Stimulated activated CD8-positive, alpha-beta memory T cell treated with anti-CD3 and anti-CD28 coated beads, Interleukin-4, amount 100 ng/mL, for 24 hours (primary cell): ENCODE measurements around the gene MYL12B.

Experiments used
- DNase-seq: peaks from one replicate; pipeline ENCODE4 v3.0.0-alpha.2; 2020; ENCODE audit warnings: low read depth

The MYL12B gene

GRCh38 chr18:3235846-3236245 is 26.1 kb upstream of the MYL12B start:
- no peak for DNase-seq

GRCh38 chr18:3236470-3236869 is 25.5 kb upstream of the MYL12B start:
- no peak for DNase-seq

DNA sequence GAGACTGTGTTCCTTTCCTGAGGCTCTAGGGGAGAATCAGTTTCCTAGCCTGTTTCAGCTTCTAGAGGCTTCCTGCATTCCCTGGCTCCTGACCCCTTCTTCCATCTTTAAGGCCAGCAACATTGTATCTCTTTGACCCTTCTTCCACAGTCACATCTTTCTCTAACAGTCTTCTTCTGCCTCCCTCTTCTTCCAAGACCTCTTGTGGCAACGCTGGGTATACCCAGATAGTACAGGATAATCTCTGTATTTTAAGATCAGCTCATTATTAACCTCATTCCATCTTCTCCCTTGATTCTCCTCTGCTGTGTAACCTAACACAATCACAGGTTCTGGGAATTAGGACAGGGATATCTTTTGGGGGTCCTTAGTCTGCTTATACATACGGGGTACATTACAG is 23.2 kb upstream of the MYL12B start:
- DNase-seq: no peak

- no peak for DNase-seq
Measured at GRCh38 chr18:3245185-3245564, 16.8 kb upstream of the MYL12B start.

GRCh38 chr18:3245853-3246634 is 15.9 kb upstream of the MYL12B start:
- peak; percentile 70 for DNase-seq

DNA sequence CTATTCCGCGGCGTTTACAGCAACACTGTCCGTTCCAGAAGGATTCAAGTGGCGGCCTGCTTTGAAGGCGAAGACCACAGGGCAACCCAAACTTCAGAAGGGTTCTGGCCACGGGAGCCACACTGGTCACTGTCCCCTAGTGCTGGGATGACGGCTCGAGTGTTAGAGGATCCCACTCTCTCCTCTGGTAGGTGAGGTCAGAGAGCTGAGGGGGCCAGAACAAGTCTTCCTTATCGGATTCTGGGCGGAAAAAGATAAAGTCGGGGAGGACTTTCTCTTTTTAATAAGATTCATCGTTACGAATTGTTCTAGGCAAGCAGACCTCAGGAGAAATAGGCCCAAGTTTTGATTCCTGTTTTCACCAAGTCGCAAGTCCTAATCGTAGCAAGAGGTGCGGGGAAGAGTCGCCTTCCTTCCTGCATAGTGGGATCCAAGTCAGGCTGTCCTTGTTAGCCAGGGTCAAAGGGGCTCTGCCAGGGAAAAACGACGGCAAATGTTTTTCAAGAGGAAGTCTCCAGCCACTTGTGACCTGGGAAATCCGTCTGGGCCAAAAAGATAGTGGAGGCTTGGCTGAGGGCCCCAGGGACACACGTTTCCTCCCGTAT is 15.2 kb upstream of the MYL12B start:
- DNase-seq: no peak

DNA sequence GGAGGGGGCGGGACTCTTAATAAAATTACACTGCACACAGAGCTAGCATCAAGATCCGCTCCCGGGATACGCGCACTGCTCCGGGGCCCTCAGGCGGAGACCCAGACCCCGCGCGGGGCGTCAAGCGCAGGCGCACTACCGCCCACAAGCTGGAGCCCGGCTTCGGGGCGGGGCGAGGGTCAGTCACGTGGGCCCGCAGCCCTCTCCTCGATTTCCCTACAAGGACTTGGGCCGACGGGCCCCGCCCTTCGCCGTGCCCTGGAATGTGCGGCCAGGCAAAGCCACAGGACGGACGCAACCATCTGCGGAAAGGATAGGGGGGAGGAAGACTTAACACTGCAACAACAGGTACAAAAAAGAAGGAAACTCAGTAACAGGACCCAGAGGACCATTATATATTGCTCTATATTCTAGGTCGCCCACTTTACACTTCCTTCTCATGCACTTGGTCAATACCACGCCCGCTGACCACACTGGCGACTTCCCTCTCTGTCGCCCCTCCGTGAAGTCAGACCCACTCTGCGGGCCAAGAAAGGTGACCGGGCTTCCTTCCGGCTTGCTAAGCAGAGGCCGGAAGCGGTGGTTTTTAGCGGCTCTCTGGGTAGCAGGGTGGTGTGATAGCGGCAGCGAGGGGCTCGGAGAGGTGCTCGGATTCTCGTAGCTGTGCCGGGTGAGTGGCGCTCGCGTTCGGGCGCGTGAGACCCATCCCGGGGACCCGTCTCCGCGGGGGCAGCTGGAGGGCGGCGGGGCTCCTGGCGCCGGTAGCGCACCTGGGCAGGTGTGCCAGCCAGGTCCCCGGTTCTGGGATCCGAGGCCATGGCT is 14.5 kb upstream of the MYL12B start, which contains the start of gene MYL12A:
Gene MYL12A (plus strand): TSS at position 562 of the 822 bp plus-strand sequence. CDS start 5,447 bp downstream, outside the sequence.
- DNase-seq: peak; percentile 94

- DNase-seq: no peak
Measured at GRCh38 chr18:3248062-3248657, 13.8 kb upstream of the MYL12B start.

DNA sequence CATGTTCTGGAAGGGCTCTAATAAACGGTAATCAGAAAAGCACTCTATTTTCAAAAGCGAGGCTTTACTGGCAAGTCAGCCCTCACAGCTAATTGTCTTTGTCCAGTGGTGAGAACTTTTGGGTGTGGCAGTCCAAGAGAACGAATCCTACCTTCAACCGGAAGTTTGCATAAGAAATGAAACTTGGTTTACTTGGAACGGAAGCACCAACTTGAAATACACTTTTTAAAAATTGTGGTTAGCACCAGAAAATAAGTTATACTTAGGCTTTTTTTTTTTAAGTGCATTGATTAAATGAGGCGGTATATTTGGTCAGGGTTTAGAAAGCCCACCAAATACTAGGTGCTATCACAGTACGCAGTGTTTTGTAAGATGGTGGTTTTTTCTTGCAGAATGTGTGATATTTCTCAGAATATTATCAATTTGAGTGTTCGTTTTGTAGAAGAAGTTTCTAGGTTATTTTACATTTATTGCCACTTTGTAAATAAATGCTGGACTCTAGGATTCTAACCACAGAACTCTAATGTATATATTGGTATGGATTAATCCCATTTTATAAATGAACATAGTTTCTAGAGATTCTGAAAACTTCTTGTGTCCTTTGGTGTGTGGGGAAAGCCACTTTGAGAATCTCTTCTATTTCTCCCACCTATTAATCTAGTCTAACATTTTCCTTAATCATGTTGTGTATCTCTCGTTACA is 13.1 kb upstream of the MYL12B start:
- no peak for DNase-seq

DNA sequence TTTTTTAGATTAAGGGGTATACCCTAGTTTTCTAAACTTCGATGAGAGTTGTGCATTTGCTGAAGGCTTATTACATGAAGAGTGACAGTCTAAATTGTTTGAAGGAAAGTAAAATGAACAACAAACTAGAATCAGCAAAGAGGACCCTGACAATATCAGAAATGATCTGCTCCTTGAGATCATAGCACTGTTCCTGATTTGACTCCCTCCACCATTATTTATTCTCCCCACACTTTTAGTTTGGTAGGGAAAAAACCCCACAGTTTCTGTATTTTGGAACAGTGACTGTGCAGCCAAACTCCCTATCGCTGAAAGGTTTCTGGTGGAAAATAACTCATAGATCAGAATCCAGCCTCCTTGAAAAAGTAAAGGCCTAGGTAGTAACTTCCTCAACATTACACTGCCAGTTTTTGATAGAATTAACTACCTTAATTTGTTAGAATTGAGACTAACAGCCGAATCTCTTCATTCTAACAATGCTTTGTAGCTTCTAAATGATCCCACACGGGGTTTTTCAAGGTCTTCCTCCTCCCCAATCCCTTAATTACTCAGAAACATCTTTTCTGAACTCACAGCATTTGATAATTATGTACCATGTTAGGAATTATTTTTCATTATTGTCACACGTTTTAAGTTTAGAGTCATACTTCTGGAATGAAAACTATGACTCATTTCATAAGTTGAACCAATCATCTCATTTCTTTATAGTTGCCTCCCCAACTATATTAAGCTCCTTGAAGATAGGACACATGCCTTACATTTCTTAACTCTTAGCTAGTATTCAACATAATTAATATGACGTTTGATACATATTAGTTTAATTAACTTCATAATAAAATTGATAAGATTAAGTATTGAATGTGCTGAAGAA is 11.5 kb upstream of the MYL12B start:
- DNase-seq: no peak

GRCh38 chr18:3251249-3251962 is 10.5 kb upstream of the MYL12B start:
- DNase-seq: no peak

DNA sequence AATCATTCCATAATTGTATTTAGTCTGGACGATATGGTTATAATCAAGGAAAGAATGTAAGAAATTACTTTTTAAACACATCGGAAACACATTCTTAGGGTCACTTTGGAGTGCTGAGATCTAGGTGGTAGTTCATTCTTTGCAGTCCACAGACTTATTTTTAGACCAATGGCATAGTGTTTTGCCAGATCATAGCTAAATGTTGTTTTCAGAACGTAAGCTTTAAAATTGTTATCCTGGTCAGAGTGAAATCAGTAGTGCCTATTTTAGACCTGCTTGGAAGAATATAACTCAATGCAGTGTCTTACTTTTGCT is 10.0 kb upstream of the MYL12B start:
- DNase-seq: no peak

GRCh38 chr18:3252843-3253242 is 9.1 kb upstream of the MYL12B start:
- DNase-seq: no peak

- no peak for DNase-seq
Measured at GRCh38 chr18:3254725-3255124, 7.2 kb upstream of the MYL12B start.

DNA sequence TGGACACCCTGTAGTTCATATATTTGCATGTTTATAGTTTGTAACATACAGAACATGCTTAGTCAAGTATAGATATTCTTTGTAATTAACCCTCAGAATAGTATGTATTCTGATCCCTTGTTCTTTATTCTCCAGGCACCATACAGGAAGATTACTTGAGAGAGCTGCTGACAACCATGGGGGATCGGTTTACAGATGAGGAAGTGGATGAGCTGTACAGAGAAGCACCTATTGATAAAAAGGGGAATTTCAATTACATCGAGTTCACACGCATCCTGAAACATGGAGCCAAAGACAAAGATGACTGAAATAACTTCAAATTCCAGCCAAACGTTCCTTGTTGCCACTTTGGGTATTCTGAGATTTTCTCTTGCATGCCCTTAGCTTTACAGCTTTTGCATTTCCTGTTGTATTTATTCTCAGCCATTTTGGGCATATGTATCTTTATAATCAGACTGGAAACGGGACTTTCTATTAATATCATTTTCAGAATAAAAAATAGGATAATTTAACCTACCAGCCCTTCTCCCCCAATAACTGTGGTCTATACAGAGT is 6.2 kb upstream of the MYL12B start:
- DNase-seq: no peak

DNA sequence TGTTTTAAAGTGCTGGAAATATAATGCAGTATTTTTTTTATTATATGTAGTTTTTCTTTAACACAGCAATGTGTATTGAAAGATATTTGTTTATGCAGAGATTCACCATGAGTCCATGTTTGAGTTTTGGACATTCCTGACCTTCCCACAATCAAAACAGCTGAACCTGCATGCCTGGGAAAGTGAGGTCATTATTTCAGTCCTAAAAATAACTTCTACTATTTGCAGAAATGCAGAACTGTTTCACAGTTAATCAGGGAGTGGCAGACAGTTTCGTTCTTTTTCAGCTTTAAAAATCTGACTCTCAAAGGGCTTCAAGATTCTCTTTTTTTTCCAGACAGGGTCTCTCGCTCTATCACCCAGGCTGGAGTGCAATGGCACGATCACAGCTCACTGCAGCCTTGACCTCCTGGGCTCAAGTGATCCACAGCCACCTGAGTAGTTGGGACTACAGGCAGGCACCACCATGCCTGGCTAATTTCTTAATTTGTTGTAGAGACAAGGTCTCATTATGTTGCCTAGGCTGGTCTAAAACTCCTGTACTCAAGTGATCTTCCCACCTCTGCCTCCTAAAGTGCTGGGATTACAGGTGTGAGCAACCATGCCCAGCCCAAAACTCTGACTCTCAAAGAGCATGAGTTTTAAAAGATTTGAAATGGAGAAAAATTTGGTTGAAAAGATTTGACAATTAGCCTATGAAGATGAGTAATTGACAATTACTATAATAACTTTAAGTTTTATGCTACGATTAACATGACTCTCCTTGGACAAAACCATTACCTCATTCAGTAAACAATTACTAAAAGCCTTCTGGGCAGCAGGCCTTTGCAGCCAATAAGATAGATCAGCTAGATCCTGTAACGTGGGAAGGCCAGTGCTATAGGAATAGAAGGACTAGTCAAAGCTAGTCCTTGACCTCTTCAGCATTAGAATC is 5.0 kb upstream of the MYL12B start:
- DNase-seq: no peak

- no peak for DNase-seq
Measured at GRCh38 chr18:3257627-3258120, 4.3 kb upstream of the MYL12B start.

DNA sequence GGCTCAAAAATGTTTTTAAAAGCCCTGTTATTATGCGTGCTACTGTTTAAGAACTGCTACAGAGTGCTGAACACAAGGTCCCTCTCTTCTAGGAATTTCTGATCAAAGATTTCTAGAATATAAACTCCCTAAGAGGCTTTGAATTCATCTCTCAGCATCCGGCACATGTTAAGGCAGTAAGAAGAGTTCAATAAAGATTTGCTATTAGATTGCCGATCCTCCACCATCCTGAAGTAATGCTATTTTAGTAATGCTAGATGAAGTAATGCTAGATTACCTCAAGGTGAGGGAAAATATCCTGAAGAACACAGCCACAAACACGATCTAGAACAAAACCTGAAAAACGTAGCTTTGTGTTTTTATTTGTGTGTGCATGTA is 949 bp upstream of the MYL12B start:
- no peak for DNase-seq
